ENCODE measurements around the gene COG5. TPM values are rescaled to one million over a fixed set of nuclear protein-coding genes. Genes with fewer than 3 reads are reported as not detected.

The COG5 gene
- total and polyA plus RNA-seq, 9 of the 15 experiments (the other 6 are each of a cell fraction or from before 2014, with no cell fraction given) = 15.3 to 75.1 (median 56.4) TPM

DNA sequence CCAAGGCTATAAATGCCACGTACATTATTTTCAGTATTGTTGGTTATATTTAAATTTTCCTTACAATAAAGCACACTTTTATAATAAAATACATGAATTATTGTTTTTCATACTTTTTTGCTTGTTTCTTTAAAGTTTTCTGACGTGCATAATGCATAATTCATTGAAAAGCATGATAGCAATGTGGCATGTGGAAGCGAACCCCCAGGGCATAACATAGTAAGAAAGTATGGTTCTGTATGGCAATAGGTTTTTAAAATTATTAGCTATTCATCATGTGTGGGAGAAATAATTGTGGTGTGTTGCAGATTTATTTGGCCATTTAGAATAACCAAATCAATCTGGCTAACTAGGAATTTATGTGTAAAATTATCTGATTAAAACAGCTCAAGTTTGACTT lies 402.3 kb downstream of the COG5 start (continued):
- TF ChIP-seq HMGXB4 (CRISPR knock-in tag; IDR thresholded peaks at IDR 0.05) (no peak), CEBPG (CRISPR knock-in tag; IDR thresholded peaks at IDR 0.05) (no peak), CEBPG (tag; conservative IDR thresholded peaks at IDR 0.05 in 1 of 2, IDR thresholded peaks at IDR 0.05 in 1 of 2) (no peak), HMG20A (CRISPR knock-in tag; conservative IDR thresholded peaks at IDR 0.05) (no peak)

GRCh38 chr7:107160389-107160788 lies 403.3 kb downstream of the COG5 start:
- 84% methylated on average over 2 of the region's 2 CpGs for WGBS (ENCODE audit: insufficient coverage, low coverage, missing lambda C conversion rate)
- Histone ChIP-seq H4K20me1 (replicated peaks; ENCODE audit: control insufficient read depth, insufficient read depth, low read length) (no peaks in the 10 kb centered on the region), H3K9me1 (ENCODE audit: control insufficient read depth, insufficient read depth, low read length) (no peaks in the 10 kb centered on the region), H3K27me3 (ENCODE audit: control insufficient read depth in 2 of 2, insufficient read depth in 2 of 2, low read length in 2 of 2) (no peaks in the 10 kb centered on the region), H3K9ac (ENCODE audit: insufficient read depth in 1 of 2, low read depth in 2 of 2, low read length in 2 of 2) (no peak overlapping the region), H3K4me1 (replicated peaks in 1 of 2; ENCODE audit: control insufficient read depth in 2 of 2, insufficient read depth in 2 of 2, low read length in 2 of 2) (peaks cover 0 to 7% of the 10 kb centered on the region in 2 experiments; a peak in 3 of 5 replicates), H3K9me3 (replicated peaks; ENCODE audit: control insufficient read depth, insufficient read depth, low read depth, low read length) (no peaks in the 10 kb centered on the region), H3K4me3 (no peak overlapping the region), H3K79me2 (ENCODE audit: control insufficient read depth, insufficient read depth, low read length) (no peaks in the 10 kb centered on the region), H3K27ac (ENCODE audit: extremely low read depth, low read depth, low read length) (no peak overlapping the region), H2AFZ (ENCODE audit: low read depth, low read length) (no peak overlapping the region), H3K36me3 (ENCODE audit: control insufficient read depth, insufficient read depth, low read length) (peaks cover 58% of the 10 kb centered on the region), H3K4me2 (ENCODE audit: insufficient read depth, low read length) (no peak overlapping the region)
- intact Hi-C loops (cut with micrococcal nuclease) = no loop called here
- CTCF ChIA-PET (ENCODE audit: low intra/inter-chr PET ratio) = no interaction called here
- DNase-seq (ENCODE audit: extremely low read depth in 1 of 4, low spot score in 3 of 4) (no peak), ATAC-seq (no peak), FAIRE-seq (no peak)
- BruUV-seq (replicated peaks) = no TSS peak
- in situ Hi-C loops (cut with MboI) = no loop called here
- POLR2A ChIA-PET = interaction anchor here (1.1 kb wide), 1 partner anchor 10 kb away, joined by 3 read pairs; no protein-coding TSS in a partner anchor
- TF ChIP-seq, protein P1, sequence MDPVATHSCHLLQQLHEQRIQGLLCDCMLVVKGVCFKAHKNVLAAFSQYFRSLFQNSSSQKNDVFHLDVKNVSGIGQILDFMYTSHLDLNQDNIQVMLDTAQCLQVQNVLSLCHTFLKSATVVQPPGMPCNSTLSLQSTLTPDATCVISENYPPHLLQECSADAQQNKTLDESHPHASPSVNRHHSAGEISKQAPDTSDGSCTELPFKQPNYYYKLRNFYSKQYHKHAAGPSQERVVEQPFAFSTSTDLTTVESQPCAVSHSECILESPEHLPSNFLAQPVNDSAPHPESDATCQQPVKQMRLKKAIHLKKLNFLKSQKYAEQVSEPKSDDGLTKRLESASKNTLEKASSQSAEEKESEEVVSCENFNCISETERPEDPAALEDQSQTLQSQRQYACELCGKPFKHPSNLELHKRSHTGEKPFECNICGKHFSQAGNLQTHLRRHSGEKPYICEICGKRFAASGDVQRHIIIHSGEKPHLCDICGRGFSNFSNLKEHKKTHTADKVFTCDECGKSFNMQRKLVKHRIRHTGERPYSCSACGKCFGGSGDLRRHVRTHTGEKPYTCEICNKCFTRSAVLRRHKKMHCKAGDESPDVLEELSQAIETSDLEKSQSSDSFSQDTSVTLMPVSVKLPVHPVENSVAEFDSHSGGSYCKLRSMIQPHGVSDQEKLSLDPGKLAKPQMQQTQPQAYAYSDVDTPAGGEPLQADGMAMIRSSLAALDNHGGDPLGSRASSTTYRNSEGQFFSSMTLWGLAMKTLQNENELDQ (CRISPR knock-in tag; IDR thresholded peaks at IDR 0.05; ENCODE audit: borderline replicate concordance) = no peak
- TF ChIP-seq, protein P2, sequence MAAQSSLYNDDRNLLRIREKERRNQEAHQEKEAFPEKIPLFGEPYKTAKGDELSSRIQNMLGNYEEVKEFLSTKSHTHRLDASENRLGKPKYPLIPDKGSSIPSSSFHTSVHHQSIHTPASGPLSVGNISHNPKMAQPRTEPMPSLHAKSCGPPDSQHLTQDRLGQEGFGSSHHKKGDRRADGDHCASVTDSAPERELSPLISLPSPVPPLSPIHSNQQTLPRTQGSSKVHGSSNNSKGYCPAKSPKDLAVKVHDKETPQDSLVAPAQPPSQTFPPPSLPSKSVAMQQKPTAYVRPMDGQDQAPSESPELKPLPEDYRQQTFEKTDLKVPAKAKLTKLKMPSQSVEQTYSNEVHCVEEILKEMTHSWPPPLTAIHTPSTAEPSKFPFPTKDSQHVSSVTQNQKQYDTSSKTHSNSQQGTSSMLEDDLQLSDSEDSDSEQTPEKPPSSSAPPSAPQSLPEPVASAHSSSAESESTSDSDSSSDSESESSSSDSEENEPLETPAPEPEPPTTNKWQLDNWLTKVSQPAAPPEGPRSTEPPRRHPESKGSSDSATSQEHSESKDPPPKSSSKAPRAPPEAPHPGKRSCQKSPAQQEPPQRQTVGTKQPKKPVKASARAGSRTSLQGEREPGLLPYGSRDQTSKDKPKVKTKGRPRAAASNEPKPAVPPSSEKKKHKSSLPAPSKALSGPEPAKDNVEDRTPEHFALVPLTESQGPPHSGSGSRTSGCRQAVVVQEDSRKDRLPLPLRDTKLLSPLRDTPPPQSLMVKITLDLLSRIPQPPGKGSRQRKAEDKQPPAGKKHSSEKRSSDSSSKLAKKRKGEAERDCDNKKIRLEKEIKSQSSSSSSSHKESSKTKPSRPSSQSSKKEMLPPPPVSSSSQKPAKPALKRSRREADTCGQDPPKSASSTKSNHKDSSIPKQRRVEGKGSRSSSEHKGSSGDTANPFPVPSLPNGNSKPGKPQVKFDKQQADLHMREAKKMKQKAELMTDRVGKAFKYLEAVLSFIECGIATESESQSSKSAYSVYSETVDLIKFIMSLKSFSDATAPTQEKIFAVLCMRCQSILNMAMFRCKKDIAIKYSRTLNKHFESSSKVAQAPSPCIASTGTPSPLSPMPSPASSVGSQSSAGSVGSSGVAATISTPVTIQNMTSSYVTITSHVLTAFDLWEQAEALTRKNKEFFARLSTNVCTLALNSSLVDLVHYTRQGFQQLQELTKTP (IDR thresholded peaks at IDR 0.05; ENCODE audit: low read depth in 1 of 2, partially characterized antibody in 2 of 2) = no peak
- no peak for TF ChIP-seq HNRNPK (IDR thresholded peaks at IDR 0.05; ENCODE audit: low read depth, low read length, poor library complexity, severe bottlenecking)
- no peak for TF ChIP-seq ZNF586 (CRISPR knock-in tag; conservative IDR thresholded peaks at IDR 0.05)
- no peak for TF ChIP-seq MTF1 (CRISPR knock-in tag; IDR thresholded peaks at IDR 0.05; ENCODE audit: borderline replicate concordance)
- no peak for TF ChIP-seq ZNF280B (CRISPR knock-in tag; IDR thresholded peaks at IDR 0.05)
